ENCODE measurements around the gene ZNF780A.
"Not testable (repeated sequence)": the region's sequence is repeated elsewhere in the genome, so short reads cannot be mapped to it uniquely, and the experiment has no call there.

Gene ZNF780A

DNA sequence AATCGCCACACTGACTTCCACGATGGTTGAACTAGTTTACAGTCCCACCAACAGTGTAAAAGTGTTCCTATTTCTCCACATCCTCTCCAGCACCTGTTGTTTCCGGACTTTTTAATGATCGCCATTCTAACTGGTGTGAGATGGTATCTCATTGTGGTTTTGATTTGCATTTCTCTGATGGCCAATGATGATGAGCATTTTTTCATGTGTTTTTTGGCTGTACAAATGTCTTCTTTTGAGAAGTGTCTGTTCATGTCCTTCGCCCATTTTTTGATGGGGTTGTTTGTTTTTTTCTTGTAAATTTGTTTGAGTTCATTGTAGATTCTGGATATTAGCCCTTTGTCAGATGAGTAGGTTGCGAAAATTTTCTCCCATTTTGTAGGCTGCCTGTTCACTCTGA, 23.4 kb upstream of the ZNF780A start:
- peaks cover 45% of the 10 kb centered on the region for H3K9me3 ChIP-seq (ENCODE audit: insufficient read depth, low read depth, low read length)
- not testable (repeated sequence) for H3K27me3 ChIP-seq (ENCODE audit: insufficient read depth, low read length); H3K4me1 ChIP-seq (ENCODE audit: insufficient read depth, low read length); H3K27ac ChIP-seq (ENCODE audit: low read depth, low read length); H3K36me3 ChIP-seq (ENCODE audit: insufficient read depth, low read length); H3K4me3 ChIP-seq (ENCODE audit: low read length); H3K9ac ChIP-seq (ENCODE audit: low read depth, low read length)
- no CpG with 5 or more reads among the region's 6 CpGs for WGBS

- H3K27me3 ChIP-seq (ENCODE audit: insufficient read depth, low read length); H3K4me3 ChIP-seq (ENCODE audit: low read length); H3K4me1 ChIP-seq (ENCODE audit: insufficient read depth, low read length); H3K36me3 ChIP-seq (ENCODE audit: insufficient read depth, low read length); H3K9ac ChIP-seq (ENCODE audit: low read depth, low read length); H3K27ac ChIP-seq (ENCODE audit: low read depth, low read length): not testable (repeated sequence)
- WGBS, result 64% methylated on average over 4 of the region's 4 CpGs
- H3K9me3 ChIP-seq (ENCODE audit: insufficient read depth, low read depth, low read length), result peaks cover 45% of the 10 kb centered on the region
Measured at GRCh38 chr19:40112271-40112670, 21.5 kb upstream of the ZNF780A start.

DNA sequence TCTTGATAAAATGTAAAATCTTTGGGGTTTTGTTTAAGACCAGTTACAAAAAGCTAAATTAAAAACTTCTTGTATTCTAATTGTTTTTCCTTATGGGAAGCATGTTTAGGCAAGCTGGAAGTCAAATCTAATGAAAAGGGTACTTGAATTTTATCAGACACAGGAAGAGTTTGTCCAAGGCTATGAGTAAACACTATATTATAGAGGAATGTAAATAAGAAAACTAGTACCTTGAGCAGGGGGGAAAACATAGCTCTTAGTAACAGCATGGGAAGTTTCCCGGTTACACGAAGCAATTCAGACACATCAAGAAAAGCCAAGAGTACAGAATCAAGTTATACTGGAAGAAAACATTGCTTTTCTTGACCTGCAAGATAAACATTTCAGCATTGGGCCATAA, 19.8 kb upstream of the ZNF780A start:
- no peaks in the 10 kb centered on the region for H3K27me3 ChIP-seq (ENCODE audit: insufficient read depth, low read length)
- 80% methylated on average over 2 of the region's 2 CpGs for WGBS
- H3K9me3 ChIP-seq (ENCODE audit: insufficient read depth, low read depth, low read length), result peaks cover 39% of the 10 kb centered on the region
- no peak overlapping the region for H3K4me3 ChIP-seq (ENCODE audit: low read length)
- no peak overlapping the region for H3K27ac ChIP-seq (ENCODE audit: low read depth, low read length)
- H3K9ac ChIP-seq (ENCODE audit: low read depth, low read length), result no peak overlapping the region
- H3K36me3 ChIP-seq (ENCODE audit: insufficient read depth, low read length), result no peaks in the 10 kb centered on the region
- no peaks in the 10 kb centered on the region for H3K4me1 ChIP-seq (ENCODE audit: insufficient read depth, low read length)

GRCh38 chr19:40104754-40105153, 14.0 kb upstream of the ZNF780A start:
- Histone ChIP-seq H3K9me3 (ENCODE audit: insufficient read depth, low read depth, low read length) (peaks cover 4% of the 10 kb centered on the region; the same call in 1 of the 2 replicates), H3K9ac (ENCODE audit: low read depth, low read length) (no peak overlapping the region), H3K27ac (ENCODE audit: low read depth, low read length) (no peak overlapping the region), H3K4me3 (ENCODE audit: low read length) (no peak overlapping the region), H3K36me3 (ENCODE audit: insufficient read depth, low read length) (no peaks in the 10 kb centered on the region), H3K27me3 (ENCODE audit: insufficient read depth, low read length) (peaks cover 2% of the 10 kb centered on the region; the same call in 1 of the 2 replicates), H3K4me1 (ENCODE audit: insufficient read depth, low read length) (no peaks in the 10 kb centered on the region)
- no CpG with 5 or more reads among the region's 1 CpG for WGBS

DNA sequence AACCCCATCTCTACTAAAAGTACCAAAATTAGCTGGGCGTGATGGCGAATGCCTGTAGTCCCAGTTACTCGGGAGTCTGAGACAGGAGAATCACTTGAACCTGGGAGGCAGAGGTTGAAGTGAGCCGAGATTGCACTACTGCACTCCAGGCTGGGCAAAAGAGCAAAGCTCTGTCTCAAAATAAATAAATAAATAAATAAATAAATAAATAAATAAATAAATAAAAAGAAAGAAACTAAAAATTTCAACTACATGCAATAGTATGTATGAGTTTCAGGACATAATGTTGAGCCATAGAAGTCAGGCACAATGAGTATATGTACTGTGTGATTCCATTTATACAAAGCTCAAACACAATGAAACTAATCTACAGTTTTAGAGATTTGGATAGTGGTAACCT, 12.9 kb upstream of the ZNF780A start:
- no peak overlapping the region for H3K4me3 ChIP-seq (ENCODE audit: low read length)
- no peak overlapping the region for H3K27ac ChIP-seq (ENCODE audit: low read depth, low read length)
- H3K9me3 ChIP-seq (ENCODE audit: insufficient read depth, low read depth, low read length), result peaks cover 4% of the 10 kb centered on the region; the same call in 1 of the 2 replicates
- peaks cover 2% of the 10 kb centered on the region; the same call in 1 of the 2 replicates for H3K27me3 ChIP-seq (ENCODE audit: insufficient read depth, low read length)
- no peak overlapping the region for H3K9ac ChIP-seq (ENCODE audit: low read depth, low read length)
- no peaks in the 10 kb centered on the region for H3K4me1 ChIP-seq (ENCODE audit: insufficient read depth, low read length)
- 90% methylated on average over 4 of the region's 4 CpGs for WGBS
- no peaks in the 10 kb centered on the region for H3K36me3 ChIP-seq (ENCODE audit: insufficient read depth, low read length)

DNA sequence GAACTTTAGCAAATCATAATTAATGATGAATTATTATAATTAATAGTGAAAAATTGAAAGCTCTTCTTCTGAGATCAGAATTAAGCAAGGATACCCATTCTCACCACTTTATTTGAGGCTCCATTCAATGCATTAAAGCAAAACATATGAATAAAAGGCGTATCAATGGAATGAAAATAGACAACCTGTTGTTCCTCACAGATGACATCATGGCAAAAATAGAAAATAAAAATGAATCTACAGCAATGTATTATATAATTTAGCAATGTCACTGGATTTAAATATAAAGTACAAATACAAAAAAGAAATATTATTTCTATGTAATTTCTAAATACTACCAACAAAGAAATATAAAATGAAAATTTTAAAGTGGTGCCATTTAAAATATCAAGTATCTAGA, 11.1 kb upstream of the ZNF780A start:
- Histone ChIP-seq H3K36me3 (ENCODE audit: insufficient read depth, low read length) (no peaks in the 10 kb centered on the region), H3K27me3 (ENCODE audit: insufficient read depth, low read length) (peaks cover 2% of the 10 kb centered on the region; the same call in 1 of the 2 replicates), H3K4me1 (ENCODE audit: insufficient read depth, low read length) (no peaks in the 10 kb centered on the region), H3K27ac (ENCODE audit: low read depth, low read length) (no peak overlapping the region), H3K9me3 (ENCODE audit: insufficient read depth, low read depth, low read length) (peaks cover 4% of the 10 kb centered on the region; the same call in 1 of the 2 replicates), H3K4me3 (ENCODE audit: low read length) (no peak overlapping the region), H3K9ac (ENCODE audit: low read depth, low read length) (no peak overlapping the region)
- 100% methylated on average over 1 of the region's 1 CpG for WGBS

DNA sequence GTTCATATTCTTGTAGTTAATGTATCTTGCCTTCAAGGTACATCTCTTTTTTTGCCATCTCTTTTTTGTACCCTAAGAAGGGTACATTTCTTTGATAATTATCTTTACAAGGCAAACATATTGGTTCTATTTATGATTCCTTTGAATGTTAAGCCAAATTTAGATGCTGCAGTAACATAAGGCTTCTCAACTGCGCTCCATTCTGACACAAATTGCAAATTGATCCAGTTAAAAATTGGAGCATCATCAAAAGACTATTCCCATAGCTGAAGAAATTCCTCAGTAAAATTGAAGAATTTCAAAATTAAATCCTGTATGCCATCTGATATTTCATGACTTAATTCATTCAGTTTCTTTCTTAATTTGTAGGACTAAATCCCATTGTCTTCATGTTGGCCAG, 2.7 kb upstream of the ZNF780A start:
- WGBS, result 90% methylated on average over 1 of the region's 1 CpG
- no peaks in the 10 kb centered on the region for H3K9me3 ChIP-seq (ENCODE audit: insufficient read depth, low read depth, low read length)
- H3K27ac ChIP-seq (ENCODE audit: low read depth, low read length), result no peak overlapping the region
- H3K4me3 ChIP-seq (ENCODE audit: low read length), result no peak overlapping the region
- H3K36me3 ChIP-seq (ENCODE audit: insufficient read depth, low read length), result no peaks in the 10 kb centered on the region; the same call in 1 of the 2 replicates
- H3K27me3 ChIP-seq (ENCODE audit: insufficient read depth, low read length), result no peaks in the 10 kb centered on the region
- H3K4me1 ChIP-seq (ENCODE audit: insufficient read depth, low read length), result peaks cover 8% of the 10 kb centered on the region; the same call in 1 of the 2 replicates
- H3K9ac ChIP-seq (ENCODE audit: low read depth, low read length), result no peak overlapping the region

GRCh38 chr19:40091205-40092129, 724 bp upstream of the ZNF780A start:
- H3K4me3 ChIP-seq (ENCODE audit: low read length), result peak overlapping the region; percentile 87
- H3K27ac ChIP-seq (ENCODE audit: low read depth, low read length), result peak overlapping the region; percentile 19; the same call in 1 of the 2 replicates
- no peaks in the 10 kb centered on the region for H3K27me3 ChIP-seq (ENCODE audit: insufficient read depth, low read length)
- no peaks in the 10 kb centered on the region for H3K9me3 ChIP-seq (ENCODE audit: insufficient read depth, low read depth, low read length)
- H3K9ac ChIP-seq (ENCODE audit: low read depth, low read length), result peak overlapping the region; percentile 75
- no peaks in the 10 kb centered on the region; the same call in 1 of the 2 replicates for H3K36me3 ChIP-seq (ENCODE audit: insufficient read depth, low read length)
- 59% methylated on average over 9 of the region's 10 CpGs for WGBS
- H3K4me1 ChIP-seq (ENCODE audit: insufficient read depth, low read length), result peaks cover 8% of the 10 kb centered on the region; the same call in 1 of the 2 replicates

GRCh38 chr19:40089462-40089861, 1.3 kb downstream of the ZNF780A start:
- Histone ChIP-seq H3K9me3 (ENCODE audit: insufficient read depth, low read depth, low read length) (no peaks in the 10 kb centered on the region), H3K27ac (ENCODE audit: low read depth, low read length) (no peak overlapping the region), H3K36me3 (ENCODE audit: insufficient read depth, low read length) (no peaks in the 10 kb centered on the region; the same call in none of the 2 replicates), H3K9ac (ENCODE audit: low read depth, low read length) (peak overlapping the region; percentile 75; the same call in 1 of the 2 replicates), H3K4me1 (ENCODE audit: insufficient read depth, low read length) (peaks cover 11% of the 10 kb centered on the region; the same call in 1 of the 2 replicates), H3K27me3 (ENCODE audit: insufficient read depth, low read length) (no peaks in the 10 kb centered on the region), H3K4me3 (ENCODE audit: low read length) (peak overlapping the region; percentile 87)
- 92% methylated on average over 4 of the region's 4 CpGs for WGBS

GRCh38 chr19:40088299-40089047, 2.3 kb downstream of the ZNF780A start:
- H3K27me3 ChIP-seq (ENCODE audit: insufficient read depth, low read length), result no peaks in the 10 kb centered on the region
- WGBS, result 91% methylated on average over 3 of the region's 5 CpGs
- H3K9me3 ChIP-seq (ENCODE audit: insufficient read depth, low read depth, low read length), result no peaks in the 10 kb centered on the region
- H3K36me3 ChIP-seq (ENCODE audit: insufficient read depth, low read length), result peaks cover 2% of the 10 kb centered on the region
- H3K4me1 ChIP-seq (ENCODE audit: insufficient read depth, low read length), result peaks cover 11% of the 10 kb centered on the region; the same call in 1 of the 2 replicates
- H3K4me3 ChIP-seq (ENCODE audit: low read length), result no peak overlapping the region
- H3K9ac ChIP-seq (ENCODE audit: low read depth, low read length), result no peak overlapping the region
- H3K27ac ChIP-seq (ENCODE audit: low read depth, low read length), result no peak overlapping the region

GRCh38 chr19:40084948-40085347, 5.8 kb downstream of the ZNF780A start:
- Histone ChIP-seq H3K9me3 (ENCODE audit: insufficient read depth, low read depth, low read length) (peaks cover 7% of the 10 kb centered on the region; the same call in 1 of the 2 replicates), H3K4me3 (ENCODE audit: low read length) (no peak overlapping the region), H3K4me1 (ENCODE audit: insufficient read depth, low read length) (peaks cover 8% of the 10 kb centered on the region; the same call in 1 of the 2 replicates), H3K27me3 (ENCODE audit: insufficient read depth, low read length) (no peaks in the 10 kb centered on the region), H3K9ac (ENCODE audit: low read depth, low read length) (no peak overlapping the region), H3K27ac (ENCODE audit: low read depth, low read length) (peak overlapping the region; percentile 35; the same call in 1 of the 2 replicates), H3K36me3 (ENCODE audit: insufficient read depth, low read length) (peaks cover 37% of the 10 kb centered on the region)
- WGBS, result 89% methylated on average over 4 of the region's 4 CpGs

All from HUES64 (cell line).